Uterus (tissue), 2 donors: ENCODE data around the gene FAM53B.

Experiments used
- POLR2A ChIP-seq, 2 donors: fragments of 450-650 bp; IDR thresholded peaks; one replicate each; pipeline ENCODE4 v1.6.1; 2016; ENCODE audit warnings: antibody characterized with exemption in 2 of 2, mild to moderate bottlenecking in 1 of 2, moderate library complexity in 1 of 2
- TF ChIP-seq, protein P1 (sequence below), 4 experiments: fragments of 200-600 bp in 2 of 4; fragments of 450-650 bp in 2 of 4; sonication (generic) in 2 of 4; IDR thresholded peaks; one replicate each; pipeline ENCODE4 v1.5.1; 2016 to 2019; ENCODE audit warnings: antibody characterized with exemption in 4 of 4, mild to moderate bottlenecking in 2 of 4, moderate library complexity in 1 of 4

DNA sequence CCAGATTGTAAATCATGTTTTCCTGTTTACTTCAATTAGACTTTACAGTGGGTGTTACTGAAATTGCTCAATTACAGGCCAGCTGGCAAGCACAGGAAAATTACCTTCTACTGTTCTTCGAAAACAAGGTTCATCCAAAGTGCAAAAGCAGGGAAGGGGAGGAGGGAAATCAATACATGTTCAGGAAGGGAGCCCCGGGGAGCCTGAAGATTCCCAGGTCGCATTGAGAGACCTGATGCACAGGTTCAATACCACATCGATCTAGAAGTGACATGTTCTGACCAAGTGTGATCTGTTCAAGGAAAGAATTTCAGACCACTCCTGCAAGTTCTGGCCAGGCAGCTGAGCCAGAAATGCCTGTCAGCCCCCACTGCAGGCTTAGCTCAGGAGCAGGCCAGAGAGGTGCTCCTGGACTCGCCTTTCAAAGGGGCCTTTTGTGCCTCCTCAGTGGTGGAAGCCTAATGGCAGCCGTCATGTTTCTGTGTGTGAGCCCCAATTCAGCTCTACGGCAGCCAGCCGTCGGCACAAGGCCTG lies 35.9 kb downstream of the FAM53B start:
- TF ChIP-seq, protein P1, sequence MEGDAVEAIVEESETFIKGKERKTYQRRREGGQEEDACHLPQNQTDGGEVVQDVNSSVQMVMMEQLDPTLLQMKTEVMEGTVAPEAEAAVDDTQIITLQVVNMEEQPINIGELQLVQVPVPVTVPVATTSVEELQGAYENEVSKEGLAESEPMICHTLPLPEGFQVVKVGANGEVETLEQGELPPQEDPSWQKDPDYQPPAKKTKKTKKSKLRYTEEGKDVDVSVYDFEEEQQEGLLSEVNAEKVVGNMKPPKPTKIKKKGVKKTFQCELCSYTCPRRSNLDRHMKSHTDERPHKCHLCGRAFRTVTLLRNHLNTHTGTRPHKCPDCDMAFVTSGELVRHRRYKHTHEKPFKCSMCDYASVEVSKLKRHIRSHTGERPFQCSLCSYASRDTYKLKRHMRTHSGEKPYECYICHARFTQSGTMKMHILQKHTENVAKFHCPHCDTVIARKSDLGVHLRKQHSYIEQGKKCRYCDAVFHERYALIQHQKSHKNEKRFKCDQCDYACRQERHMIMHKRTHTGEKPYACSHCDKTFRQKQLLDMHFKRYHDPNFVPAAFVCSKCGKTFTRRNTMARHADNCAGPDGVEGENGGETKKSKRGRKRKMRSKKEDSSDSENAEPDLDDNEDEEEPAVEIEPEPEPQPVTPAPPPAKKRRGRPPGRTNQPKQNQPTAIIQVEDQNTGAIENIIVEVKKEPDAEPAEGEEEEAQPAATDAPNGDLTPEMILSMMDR (IDR thresholded peaks at IDR 0.05) = no peak
- TF ChIP-seq POLR2A (IDR thresholded peaks at IDR 0.05) = no peak
